Effector memory CD4-positive, alpha-beta T cell (primary cell): ENCODE data around the gene NPY2R.

Source experiments
- DNase-seq, 3 donors: peaks; one replicate each; pipeline ENCODE4 v3.0.0-alpha.2; 2020
- H3K27ac ChIP-seq: 2 replicates; pipeline ENCODE4 v1.7.0; 2013; ENCODE audit warnings: mild to moderate bottlenecking, low read length, moderate library complexity; ENCODE audit not compliant: insufficient read depth, poor library complexity, severe bottlenecking
- H3K27me3 ChIP-seq: replicated peaks from 2 replicates; pipeline ENCODE4 v1.7.0; 2013; ENCODE audit warnings: mild to moderate bottlenecking, low read length; ENCODE audit not compliant: insufficient read depth, control insufficient read depth, poor library complexity, severe bottlenecking
- H3K36me3 ChIP-seq: 2 replicates; pipeline ENCODE4 v1.7.0; 2013; ENCODE audit warnings: mild to moderate bottlenecking, low read length, moderate library complexity; ENCODE audit not compliant: control insufficient read depth, insufficient read depth
- H3K4me1 ChIP-seq: 2 replicates; pipeline ENCODE4 v1.7.0; 2013; ENCODE audit warnings: low read length, mild to moderate bottlenecking; ENCODE audit not compliant: control insufficient read depth, insufficient read depth, poor library complexity, severe bottlenecking
- H3K4me3 ChIP-seq: 2 replicates; pipeline ENCODE4 v1.7.0; 2013; ENCODE audit warnings: low read length, low read depth, mild to moderate bottlenecking; ENCODE audit not compliant: insufficient read depth, poor library complexity, severe bottlenecking
- H3K9me3 ChIP-seq: 2 replicates; pipeline ENCODE4 v1.7.0; 2013; ENCODE audit warnings: mild to moderate bottlenecking, low read length, moderate library complexity; ENCODE audit not compliant: control insufficient read depth

The NPY2R gene

DNA sequence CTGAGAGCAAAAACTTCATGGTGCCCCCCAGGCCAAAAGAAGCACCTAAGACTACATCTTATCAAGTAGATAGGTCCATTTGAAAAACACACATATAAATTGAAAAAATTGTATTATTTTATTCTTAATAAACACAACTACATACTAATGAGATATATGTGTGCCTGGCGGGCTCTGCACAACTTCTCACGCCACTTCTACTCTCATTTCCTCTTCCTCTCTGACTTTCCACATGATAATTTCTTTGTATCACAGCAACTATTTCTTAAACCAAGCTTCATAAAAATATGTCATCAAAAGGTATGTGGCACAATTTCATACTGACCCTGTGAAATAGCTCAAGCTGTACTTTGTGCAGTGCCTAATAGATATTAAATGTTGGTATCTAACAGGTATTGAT, 10.7 kb upstream of the NPY2R start:
- DNase-seq = no peak
- no peak overlapping the region for H3K27ac ChIP-seq
- H3K9me3 ChIP-seq = no peaks in the 10 kb centered on the region
- H3K27me3 ChIP-seq = no peaks in the 10 kb centered on the region
- no peaks in the 10 kb centered on the region for H3K36me3 ChIP-seq
- H3K4me1 ChIP-seq = no peaks in the 10 kb centered on the region
- no peak overlapping the region for H3K4me3 ChIP-seq

DNA sequence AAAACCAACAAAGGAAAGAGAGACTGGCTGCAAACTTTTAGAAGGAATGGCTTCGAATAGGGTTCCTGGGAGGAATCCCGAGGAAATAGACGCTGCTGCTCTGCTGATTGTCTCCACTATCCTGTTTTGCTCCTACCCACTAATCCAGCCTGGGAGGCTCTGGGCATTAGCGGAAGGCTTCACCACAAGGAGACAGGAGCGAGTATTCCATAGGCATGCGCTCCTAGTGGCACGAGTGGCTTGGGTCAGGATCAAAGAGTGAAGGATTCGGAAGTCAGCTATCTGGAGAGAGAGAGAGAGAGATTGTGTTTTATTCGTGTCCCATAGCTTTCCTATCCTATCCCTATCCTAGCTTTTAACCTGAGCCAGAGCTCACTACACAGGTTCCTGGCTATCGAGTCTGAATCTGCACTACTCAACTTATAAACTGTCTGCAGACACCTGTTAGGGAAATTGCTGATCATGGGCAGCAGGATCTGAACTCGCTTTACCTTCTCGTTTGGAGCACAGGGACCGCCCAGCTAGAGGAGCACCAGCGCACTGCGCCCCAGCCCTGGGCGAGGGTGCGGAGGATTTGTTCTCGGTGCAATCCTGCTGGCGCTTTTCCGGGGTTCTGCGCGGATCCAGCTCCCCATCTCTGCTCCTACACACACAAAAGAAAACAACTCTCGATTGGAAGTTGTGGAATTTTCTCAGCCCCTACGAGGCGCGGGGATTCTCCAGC, 740 bp upstream of the NPY2R start:
- no peak for DNase-seq
- Histone ChIP-seq H3K36me3 (no peaks in the 10 kb centered on the region), H3K27me3 (no peaks in the 10 kb centered on the region), H3K4me3 (no peak overlapping the region), H3K4me1 (no peaks in the 10 kb centered on the region), H3K9me3 (no peaks in the 10 kb centered on the region), H3K27ac (no peak overlapping the region)

- DNase-seq = no peak
- H3K4me3 ChIP-seq = no peak overlapping the region
- H3K4me1 ChIP-seq = no peaks in the 10 kb centered on the region
- H3K27ac ChIP-seq = no peak overlapping the region
- no peaks in the 10 kb centered on the region for H3K9me3 ChIP-seq
- H3K27me3 ChIP-seq = no peaks in the 10 kb centered on the region
- H3K36me3 ChIP-seq = no peaks in the 10 kb centered on the region
Observed at GRCh38 chr4:155220025-155220424, 11.6 kb downstream of the NPY2R start.

DNA sequence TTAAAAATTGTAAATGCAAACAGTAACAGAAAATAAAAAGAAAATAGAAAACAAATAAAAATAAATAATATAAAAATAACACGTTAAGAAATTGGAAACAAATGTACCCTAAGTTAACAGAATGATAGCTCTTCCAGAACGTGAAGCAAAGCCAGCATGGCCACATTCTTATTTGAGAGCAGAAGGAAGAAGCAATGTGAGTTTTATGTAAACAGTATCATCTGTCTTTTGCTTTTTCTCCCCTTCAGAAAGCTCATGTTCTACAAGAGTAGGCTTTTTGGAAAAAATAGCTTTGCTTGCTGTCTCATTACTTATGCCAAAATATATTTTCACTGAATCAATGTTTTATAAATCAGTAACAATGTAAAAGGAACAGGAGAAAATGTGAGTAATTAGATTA, 18.7 kb downstream of the NPY2R start:
- no peaks in the 10 kb centered on the region for H3K27me3 ChIP-seq
- H3K9me3 ChIP-seq = no peaks in the 10 kb centered on the region
- no peak for DNase-seq
- no peaks in the 10 kb centered on the region for H3K36me3 ChIP-seq
- no peaks in the 10 kb centered on the region for H3K4me1 ChIP-seq
- no peak overlapping the region for H3K27ac ChIP-seq
- H3K4me3 ChIP-seq = no peak overlapping the region

- Histone ChIP-seq H3K36me3 (no peaks in the 10 kb centered on the region), H3K27me3 (no peaks in the 10 kb centered on the region), H3K4me1 (no peaks in the 10 kb centered on the region), H3K27ac (no peak overlapping the region), H3K4me3 (no peak overlapping the region), H3K9me3 (no peaks in the 10 kb centered on the region)
- no peak for DNase-seq
Observed at GRCh38 chr4:155228713-155229112, 20.3 kb downstream of the NPY2R start.

DNA sequence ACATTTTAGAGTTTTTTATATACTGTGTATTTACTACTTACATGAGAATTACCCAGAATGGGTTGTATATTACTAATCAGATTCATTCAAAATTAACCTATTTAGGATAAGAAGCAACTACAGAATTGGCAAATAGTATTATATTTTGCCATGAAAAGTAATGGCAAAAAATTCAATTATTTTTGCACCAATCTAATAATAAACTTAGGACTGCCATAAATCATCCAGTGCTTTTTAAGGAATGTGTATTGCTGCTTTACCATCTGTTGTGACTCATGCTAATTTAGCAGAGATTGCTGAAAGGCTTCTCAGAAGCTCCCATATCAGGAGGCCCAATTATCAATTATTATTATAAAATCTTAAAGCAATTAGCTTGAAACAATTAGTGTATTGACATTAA, 24.0 kb downstream of the NPY2R start:
- Histone ChIP-seq H3K27ac (no peak overlapping the region), H3K27me3 (no peaks in the 10 kb centered on the region), H3K9me3 (no peaks in the 10 kb centered on the region), H3K36me3 (no peaks in the 10 kb centered on the region), H3K4me3 (no peak overlapping the region), H3K4me1 (no peaks in the 10 kb centered on the region)
- DNase-seq = no peak

DNA sequence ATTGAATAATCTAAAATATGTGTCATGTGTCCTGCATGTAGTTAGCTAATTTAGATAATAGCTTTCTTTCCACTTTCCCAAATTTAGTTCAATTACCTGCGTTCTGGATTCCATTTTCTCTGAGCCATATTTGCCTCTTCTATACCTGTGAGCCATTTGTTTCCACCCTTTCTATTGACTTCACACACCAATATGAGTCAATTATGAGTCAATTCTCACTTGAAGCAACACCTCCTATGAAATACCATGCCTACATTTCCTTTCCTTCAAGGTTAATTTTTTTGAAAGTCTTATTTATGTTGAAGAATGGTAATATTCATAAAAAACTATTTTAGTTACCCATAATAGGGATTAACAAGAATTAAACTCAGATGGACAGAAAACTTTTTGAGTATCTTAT, 25.8 kb downstream of the NPY2R start:
- DNase-seq = no peak
- no peak overlapping the region for H3K27ac ChIP-seq
- H3K36me3 ChIP-seq = no peaks in the 10 kb centered on the region
- no peaks in the 10 kb centered on the region for H3K9me3 ChIP-seq
- H3K27me3 ChIP-seq = no peaks in the 10 kb centered on the region
- no peaks in the 10 kb centered on the region for H3K4me1 ChIP-seq
- no peak overlapping the region for H3K4me3 ChIP-seq

DNA sequence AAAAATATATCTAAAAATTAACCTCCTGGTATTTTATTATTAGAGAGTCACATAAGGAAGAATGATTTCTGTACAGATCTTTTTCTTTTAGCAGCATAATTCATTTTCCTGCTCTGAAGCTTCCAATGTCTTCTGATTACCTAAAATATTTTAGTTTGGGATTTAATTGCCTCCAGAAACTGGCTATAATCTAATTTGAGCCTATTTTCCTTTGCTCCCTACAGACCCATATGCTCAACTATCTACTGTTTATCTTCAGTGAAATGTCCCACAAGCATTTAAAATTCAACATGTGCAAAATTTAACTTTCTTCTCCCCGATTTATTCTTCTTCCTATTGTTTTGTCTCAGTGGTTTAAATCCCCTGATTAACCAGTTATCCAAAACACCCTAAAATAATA, 29.1 kb downstream of the NPY2R start:
- no peak for DNase-seq
- H3K27me3 ChIP-seq = no peaks in the 10 kb centered on the region
- no peak overlapping the region for H3K27ac ChIP-seq
- no peaks in the 10 kb centered on the region for H3K9me3 ChIP-seq
- no peak overlapping the region for H3K4me3 ChIP-seq
- H3K36me3 ChIP-seq = no peaks in the 10 kb centered on the region
- no peaks in the 10 kb centered on the region for H3K4me1 ChIP-seq

DNA sequence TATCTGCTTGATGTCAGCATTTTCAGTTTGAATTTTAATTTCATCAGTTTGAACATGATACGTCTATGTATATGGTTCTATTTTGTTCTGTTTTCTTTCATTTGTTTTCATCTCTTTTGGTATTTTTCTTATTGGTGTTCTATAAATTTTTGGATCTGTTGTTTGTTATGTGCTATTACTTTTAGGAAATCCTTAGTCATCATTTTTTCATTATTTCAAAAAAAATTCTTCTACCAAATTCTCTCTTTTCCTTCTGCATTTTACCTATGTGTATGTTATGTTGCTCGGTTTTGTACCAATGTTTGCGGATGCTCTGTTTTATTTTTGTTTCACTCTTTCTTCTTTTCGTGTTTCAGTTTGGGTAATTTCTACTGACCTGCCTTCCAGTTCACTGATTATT, 32.8 kb downstream of the NPY2R start:
- DNase-seq = no peak
- Histone ChIP-seq H3K4me3 (no peak overlapping the region), H3K9me3 (no peaks in the 10 kb centered on the region), H3K4me1 (no peaks in the 10 kb centered on the region), H3K27me3 (no peaks in the 10 kb centered on the region), H3K36me3 (no peaks in the 10 kb centered on the region), H3K27ac (no peak overlapping the region)

GRCh38 chr4:155241664-155242063, 33.2 kb downstream of the NPY2R start:
- Histone ChIP-seq H3K27ac (no peak overlapping the region), H3K9me3 (no peaks in the 10 kb centered on the region), H3K4me1 (no peaks in the 10 kb centered on the region), H3K27me3 (no peaks in the 10 kb centered on the region), H3K36me3 (no peaks in the 10 kb centered on the region), H3K4me3 (no peak overlapping the region)
- DNase-seq = no peak
